HTR-8/SVneo (cell line): Measurements from ENCODE around the gene KIF5A.
"Not testable (repeated sequence)": the region's sequence is repeated elsewhere in the genome, so short reads cannot be mapped to it uniquely, and the experiment has no call there.

Experiments used
- DNase-seq: peaks from one replicate; pipeline ENCODE4 v3.0.0; 2011; ENCODE audit warnings: low spot score, mixed read lengths; ENCODE audit not compliant: insufficient read length
- FAIRE-seq: peaks from 2 replicates; lab custom pipeline; 2011; peaks lifted over from hg19 to GRCh38; lab: Jason Lieb, UNC

Gene KIF5A

DNA sequence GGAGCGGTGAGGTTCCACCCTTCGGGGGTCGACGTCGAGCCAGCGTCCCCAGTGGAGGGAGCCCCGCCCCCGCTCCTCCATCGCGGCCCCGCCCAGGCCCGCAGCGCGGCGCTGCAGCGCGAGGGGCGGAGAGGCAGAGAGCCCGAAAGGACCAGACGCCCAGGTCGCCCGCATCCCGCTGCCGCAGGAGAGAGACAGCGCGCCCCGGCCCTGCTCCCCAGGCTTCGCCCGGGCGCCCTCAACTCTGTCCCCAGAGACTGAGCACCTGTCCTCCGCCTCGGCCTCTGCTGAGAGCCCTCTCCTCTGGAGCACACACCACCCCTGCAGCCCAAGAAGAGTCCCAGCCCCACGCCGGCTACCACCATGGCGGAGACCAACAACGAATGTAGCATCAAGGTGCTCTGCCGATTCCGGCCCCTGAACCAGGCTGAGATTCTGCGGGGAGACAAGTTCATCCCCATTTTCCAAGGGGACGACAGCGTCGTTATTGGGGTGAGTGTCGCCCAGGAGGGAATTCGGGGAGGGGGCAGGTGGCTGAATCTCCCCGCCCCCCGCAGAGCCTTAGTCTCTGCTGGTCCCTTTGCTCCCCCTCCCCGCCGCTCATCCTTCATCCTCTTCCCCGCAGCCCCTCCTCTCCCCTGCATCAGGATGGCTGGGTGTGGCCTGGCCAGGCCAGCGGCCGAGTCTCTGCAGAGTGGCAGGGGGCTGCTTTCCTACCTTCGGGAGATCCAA, at the start of gene KIF5A:
Gene KIF5A (plus strand): TSS at position 136 of the 732 bp plus-strand sequence. CDS start 228 bp downstream, at position 364.
- DNase-seq: peak; percentile 79
- FAIRE-seq: no peak

DNA sequence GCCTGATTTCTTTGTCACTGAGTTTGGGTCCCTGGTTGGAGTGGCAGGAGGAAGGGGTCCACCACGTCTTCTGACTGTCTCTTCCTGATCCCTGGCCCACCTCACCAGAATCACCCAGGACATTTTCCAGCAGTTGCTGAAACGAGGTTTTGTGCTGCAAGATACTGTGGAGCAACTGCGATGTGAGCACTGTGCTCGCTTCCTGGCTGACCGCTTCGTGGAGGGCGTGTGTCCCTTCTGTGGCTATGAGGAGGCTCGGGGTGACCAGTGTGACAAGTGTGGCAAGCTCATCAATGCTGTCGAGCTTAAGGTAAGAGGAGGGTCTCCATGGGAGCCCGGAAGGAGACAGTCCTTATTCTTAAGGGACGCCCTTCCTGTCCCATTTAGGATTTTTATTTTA, 49.6 kb upstream of the KIF5A start:
- no peak for DNase-seq
- no peak for FAIRE-seq

DNA sequence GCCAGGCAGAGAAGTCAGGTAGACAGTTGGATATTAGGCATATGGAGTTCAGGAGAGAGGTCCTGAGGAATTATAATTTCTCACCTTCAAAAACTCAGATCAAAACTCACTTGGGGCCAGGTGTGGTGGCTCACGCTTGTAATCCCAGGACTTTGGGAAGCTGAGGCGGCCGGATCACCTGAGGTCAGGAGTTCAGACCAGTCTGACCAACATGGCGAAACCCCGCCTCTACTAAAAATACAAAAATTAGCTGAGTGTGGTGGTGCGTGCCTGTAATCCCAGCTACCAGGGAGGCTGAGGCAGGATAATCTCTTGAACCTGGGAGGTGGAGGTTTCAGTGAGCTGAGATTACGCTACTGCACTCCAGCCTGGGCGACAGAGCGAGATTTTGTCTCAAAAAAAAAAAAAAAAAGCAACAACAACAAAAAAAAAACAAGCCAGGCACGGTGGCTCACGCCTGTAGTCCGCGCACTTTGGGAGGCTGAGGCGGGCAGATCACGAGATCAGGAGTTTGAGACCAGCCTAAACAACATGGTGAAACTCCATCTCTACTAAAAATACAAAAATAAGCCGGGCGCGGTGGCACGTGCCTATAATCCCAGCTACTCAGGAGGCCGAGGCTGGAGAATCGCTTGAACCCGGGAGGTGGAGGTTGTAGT, 47.4 kb upstream of the KIF5A start:
- not testable (repeated sequence) for DNase-seq, FAIRE-seq

DNA sequence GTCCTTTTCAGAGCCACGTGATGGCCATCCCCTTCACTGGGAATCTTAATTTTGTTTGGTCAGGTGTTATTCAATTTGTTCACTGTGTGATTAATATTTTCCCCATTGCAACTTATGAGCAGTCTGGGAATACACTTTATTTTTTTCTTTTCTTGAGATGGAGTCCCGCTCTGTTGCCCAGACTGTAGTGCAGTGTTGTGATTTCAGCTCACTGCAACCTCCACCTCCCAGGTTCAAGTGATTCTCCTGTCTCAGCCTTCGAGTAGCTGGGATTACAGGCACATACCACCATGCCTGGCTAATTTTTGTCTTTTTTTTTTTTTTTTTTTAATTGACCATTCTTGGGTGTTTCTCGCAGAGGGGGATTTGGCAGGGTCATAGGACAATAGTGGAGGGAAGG, 43.3 kb upstream of the KIF5A start:
- not testable (repeated sequence) for FAIRE-seq, DNase-seq

GRCh38 chr12:57507796-57508195, 42.0 kb upstream of the KIF5A start:
- FAIRE-seq, DNase-seq: not testable (repeated sequence)

GRCh38 chr12:57511161-57511560, 38.7 kb upstream of the KIF5A start:
- no peak for FAIRE-seq

DNA sequence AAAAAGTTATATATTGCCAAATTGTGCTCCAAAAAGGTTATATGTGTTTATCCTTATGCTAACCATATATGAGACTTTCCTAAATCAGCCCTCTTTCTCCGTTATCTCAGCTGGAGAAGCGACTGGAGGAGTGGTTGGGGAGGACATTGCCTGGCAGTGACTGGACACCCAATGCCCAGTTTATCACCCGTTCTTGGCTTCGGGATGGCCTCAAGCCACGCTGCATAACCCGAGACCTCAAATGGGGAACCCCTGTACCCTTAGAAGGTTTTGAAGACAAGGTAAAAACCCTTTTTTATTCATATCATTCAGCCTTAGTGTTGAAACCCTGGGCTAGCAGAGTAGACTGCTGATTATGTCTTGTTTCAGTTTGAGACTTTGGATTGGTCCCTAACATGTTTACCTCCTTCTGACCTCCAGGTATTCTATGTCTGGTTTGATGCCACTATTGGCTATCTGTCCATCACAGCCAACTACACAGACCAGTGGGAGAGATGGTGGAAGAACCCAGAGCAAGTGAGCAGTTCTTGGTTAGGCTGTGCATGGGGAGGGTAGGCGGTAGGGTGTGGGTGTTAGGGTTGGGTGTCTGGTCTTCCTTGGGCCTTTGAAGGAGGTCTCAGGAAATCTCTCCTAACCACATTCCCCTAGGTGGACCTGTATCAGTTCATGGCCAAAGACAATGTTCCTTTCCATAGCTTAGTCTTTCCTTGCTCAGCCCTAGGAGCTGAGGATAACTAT, 38.1 kb upstream of the KIF5A start:
- FAIRE-seq (no peak), DNase-seq (no peak)

More at GRCh38 chr12:57511161-57511560, 38.7 kb upstream of the KIF5A start:
- no peak for DNase-seq

DNA sequence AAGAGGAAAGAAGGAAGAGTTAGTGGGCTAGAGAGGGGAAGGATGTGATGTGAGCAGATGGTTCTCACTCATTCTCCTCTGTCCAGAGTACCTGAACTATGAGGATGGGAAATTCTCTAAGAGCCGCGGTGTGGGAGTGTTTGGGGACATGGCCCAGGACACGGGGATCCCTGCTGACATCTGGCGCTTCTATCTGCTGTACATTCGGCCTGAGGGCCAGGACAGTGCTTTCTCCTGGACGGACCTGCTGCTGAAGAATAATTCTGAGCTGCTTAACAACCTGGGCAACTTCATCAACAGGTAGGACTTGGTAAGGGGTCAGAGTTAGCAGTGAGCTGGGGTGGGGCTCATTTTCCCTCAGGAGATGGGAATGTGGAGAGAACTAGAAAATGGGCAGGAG, 37.2 kb upstream of the KIF5A start:
- DNase-seq: no peak
- no peak for FAIRE-seq

DNA sequence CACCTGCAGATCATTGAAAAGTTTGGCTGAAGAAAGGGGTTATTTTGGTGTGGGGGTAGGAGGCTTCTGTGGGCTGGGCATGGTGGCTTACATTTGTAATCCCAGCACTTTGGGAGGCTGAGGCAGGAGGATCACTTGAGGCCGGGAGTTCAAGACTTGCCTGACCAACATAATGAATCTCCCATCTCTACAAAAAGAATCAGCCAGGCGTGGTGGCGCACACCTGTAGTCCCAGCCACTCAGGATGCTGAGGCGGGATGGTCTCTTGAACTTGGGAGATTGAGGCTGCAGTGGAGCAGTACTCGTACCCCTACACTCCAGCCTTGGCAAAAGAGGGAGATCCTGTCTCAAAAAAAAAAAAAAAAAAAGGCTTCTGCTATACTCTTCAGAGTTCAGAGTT, 36.6 kb upstream of the KIF5A start:
- FAIRE-seq: no peak
- no peak for DNase-seq

- DNase-seq, FAIRE-seq: not testable (repeated sequence)
Measured at GRCh38 chr12:57513677-57514076, 36.2 kb upstream of the KIF5A start.

- FAIRE-seq, DNase-seq: not testable (repeated sequence)
Measured at GRCh38 chr12:57514246-57514645, 35.6 kb upstream of the KIF5A start.

GRCh38 chr12:57514720-57515407, 35.0 kb upstream of the KIF5A start:
- FAIRE-seq: no peak
- DNase-seq: no peak

GRCh38 chr12:57515408-57515933, 34.4 kb upstream of the KIF5A start:
- DNase-seq: no peak

GRCh38 chr12:57515934-57516541, 33.8 kb upstream of the KIF5A start:
- FAIRE-seq (no peak), DNase-seq (no peak)

More at GRCh38 chr12:57515408-57515933, 34.4 kb upstream of the KIF5A start:
- FAIRE-seq: no peak

DNA sequence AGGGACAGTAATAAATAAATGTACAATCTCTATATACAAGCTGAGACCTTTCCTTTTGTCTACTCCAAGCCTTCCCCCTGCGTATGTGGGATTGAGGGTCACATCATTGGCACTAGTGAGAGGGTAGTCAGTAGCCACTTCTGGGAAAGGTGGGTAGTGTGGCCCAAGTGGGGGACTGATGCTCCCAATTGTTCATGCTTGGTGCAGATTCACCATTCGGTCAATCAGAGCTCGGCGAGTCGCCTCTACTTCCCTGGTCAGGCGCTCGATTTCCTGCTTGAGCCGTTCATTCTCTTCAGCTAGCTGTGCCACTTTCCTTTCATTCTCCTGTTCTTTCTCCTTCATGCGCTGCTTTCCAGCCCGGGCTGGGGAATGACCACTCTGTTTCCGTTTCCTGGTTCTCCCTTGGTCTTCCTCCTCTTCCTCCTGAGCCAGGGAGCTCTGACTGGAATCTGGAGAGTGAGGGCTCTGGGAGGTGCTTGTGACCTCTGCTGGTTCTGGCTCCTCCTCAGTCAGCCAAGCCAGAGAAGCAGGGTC, 33.2 kb upstream of the KIF5A start:
- DNase-seq: no peak
- FAIRE-seq: no peak

DNA sequence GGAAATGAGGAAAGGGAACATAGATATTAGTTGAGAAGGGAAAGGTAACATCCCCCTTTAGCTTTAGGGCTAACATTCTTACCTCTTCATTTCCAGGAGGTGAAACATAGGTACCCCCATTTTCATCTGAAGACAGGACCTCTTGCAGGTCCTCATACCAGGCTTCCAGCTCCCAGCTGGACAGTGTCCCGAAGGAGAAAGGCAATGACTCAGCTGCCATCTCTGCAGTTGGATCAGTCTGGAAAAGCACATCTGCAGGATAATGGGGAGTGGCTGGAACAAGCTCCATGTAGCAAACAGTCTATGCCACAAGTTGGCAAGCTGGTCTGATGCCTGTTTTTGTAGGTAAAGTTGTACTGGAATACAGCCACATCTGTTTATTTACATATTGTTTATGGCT, 32.7 kb upstream of the KIF5A start:
- DNase-seq: no peak
- no peak for FAIRE-seq

DNA sequence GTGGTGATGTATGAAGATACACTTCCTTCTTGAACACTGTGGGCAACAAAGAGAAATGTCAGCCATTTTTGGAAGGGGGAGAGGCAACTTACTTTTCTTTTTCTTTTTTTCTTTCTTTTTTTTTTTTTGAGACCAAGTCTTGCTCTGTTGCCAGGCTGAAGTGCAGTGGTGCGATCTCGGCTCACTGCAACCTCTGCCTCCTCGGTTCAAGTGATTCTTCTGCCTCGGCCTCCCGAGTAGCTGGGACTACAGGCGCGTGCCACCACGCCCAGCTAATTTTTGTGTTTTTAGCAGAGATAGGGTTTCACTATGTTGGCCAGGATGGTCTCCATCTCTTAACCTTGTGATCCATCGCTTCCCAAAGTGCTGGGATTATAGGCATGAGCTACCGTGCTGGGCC, 32.1 kb upstream of the KIF5A start:
- FAIRE-seq: not testable (repeated sequence)

DNA sequence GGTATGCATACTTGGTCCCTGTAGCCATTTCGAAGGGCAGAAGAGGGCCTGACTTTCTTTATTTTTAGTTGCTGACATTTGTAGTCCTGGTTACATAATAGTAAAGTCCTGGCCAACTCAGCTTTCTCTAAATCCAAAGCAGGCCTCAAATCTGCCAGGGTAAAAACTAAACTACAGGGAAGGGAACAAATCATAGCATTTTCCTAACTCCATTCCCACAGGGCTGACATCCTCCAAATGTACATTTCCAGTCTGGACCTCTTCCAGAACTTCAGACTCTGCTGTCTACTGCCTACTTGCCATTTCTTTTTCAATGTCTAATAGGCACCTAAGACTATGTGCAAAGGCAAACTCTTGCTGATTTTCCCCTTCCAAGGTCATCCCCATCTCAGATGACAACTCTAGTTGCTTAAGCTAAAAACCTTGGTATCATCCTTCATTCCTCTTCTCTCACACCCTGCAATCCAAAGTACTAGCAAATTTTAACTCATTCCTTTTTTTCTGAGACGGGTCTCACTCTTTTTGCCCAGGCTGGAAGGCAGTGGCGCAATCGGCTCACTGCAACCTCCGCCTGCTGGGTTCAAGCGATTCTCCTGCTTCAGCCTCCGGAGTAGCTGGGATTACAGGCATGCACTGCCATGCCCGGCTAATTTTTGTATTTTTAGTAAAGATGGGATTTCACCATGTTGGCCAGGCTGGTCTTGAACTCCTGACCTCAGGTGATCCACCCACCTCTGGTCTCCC, 31.5 kb upstream of the KIF5A start:
- FAIRE-seq (no peak), DNase-seq (no peak)

More for the DNA sequence above, 32.1 kb upstream of the KIF5A start:
- DNase-seq: not testable (repeated sequence)
